Uterine smooth muscle cell (primary cell): Measurements from ENCODE around the gene PRAMEF2. TPM values are rescaled to one million over a fixed set of nuclear protein-coding genes. Genes with fewer than 3 reads are reported as not detected.

Source experiments
- total RNA-seq: library from RNA; depleted of rRNA; stranded (reverse); fragments of >200 nt; gene quantifications from 2 replicates; pipeline ENCODE4 v1.2.3, GENCODE V29; 2014

The PRAMEF2 gene
- total RNA-seq, result not detected in 2 replicates

DNA sequence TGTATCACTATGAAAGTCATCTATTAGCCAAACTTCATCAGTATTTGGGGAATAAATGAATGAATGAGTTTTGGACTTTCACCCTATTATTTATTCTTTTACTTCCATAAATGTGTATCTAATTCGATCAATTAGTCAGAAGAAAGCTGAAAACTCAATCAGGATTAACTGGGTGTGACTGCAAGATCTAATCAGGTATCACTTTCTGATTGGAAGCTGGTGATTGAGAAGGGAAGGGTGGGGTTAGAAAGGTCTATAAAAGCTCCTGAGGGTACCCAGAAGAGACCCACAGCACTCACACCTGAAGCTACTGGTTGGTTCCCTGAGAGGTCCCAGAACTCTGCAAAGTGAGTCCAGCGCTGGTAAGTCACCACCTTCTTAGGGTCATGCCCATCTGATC, at the start of gene PRAMEF2:
PRAMEF2 (plus strand) TSS at position 301 of the 400 bp plus-strand sequence. CDS start 1,924 bp downstream, outside the sequence.

DNA sequence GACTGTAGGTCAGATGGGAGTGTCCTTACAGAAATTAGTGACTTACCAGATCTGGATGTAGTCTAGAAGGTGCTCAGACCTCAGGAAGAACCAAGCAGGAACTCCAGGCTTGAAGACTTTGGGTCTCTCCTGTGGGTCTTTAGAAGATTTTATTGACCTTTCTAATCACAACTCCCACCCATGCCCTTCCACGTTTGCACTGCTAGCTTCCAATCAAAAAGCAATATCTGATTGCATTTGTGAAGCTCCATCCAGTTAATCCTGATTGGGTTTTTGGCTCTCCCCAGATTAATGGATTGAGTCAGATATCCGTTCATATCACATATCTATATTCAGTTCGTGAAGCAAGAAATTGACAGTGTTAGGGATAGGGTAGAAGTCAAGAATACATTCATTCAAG, 25.6 kb upstream of the PRAMEF2 start, which contains the start of gene PRAMEF11:
PRAMEF11 (minus strand) TSS at position 101 of the 400 bp plus-strand sequence. CDS start 2,621 bp downstream, outside the sequence.

GRCh38 chr1:12848620-12849019, 8.3 kb upstream of the PRAMEF2 start, which contains the start of gene HNRNPCL1:
Gene HNRNPCL1, minus strand, starts transcription at chr1:12848720. Its CDS starts 431 bp downstream, at chr1:12848289.

GRCh38 chr1:12886101-12886500, 29.2 kb downstream of the PRAMEF2 start, which contains the start of gene PRAMEF4:
Gene PRAMEF4, minus strand, starts transcription at chr1:12886201. Its CDS starts 2,807 bp downstream, at chr1:12883394.

DNA sequence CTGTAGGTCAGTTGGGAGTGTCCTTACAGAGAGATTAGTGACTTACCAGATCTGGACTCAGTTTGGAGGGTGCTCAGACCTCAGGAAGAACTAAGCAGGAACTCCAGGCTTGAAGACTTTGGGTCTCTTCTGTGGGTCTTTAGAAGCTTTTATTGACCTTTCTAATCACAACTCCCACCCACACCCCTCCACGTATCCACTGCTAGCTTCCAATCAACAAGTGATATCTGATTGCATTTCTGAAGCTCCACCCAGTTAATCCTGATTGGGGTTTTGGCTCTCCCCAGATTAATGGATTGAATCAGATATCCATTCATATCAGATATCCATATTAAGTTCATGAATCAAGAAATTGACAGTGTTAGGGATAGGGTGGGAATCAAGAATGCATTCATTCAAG, 41.3 kb downstream of the PRAMEF2 start, which contains the start of gene PRAMEF10:
PRAMEF10 (minus strand) TSS at position 101 of the 400 bp plus-strand sequence. CDS start 2,423 bp downstream, outside the sequence.

Other genes starting within 250 kb of the PRAMEF2 start
- gene DHRS3, start 238.9 kb upstream of the PRAMEF2 start, total RNA-seq, result 94.1 and 147 TPM in 2 replicates
- under 0.01 TPM in 1 of 2 replicates, not detected in the other for gene AADACL4, start 213.0 kb upstream of the PRAMEF2 start, total RNA-seq
- not detected in 2 replicates for gene AADACL3, start 141.0 kb upstream of the PRAMEF2 start, total RNA-seq
- 0.12 TPM in 1 of 2 replicates, not detected in the other for gene CFAP107, start 110.9 kb upstream of the PRAMEF2 start, total RNA-seq
- gene PRAMEF12, start 83.3 kb upstream of the PRAMEF2 start, total RNA-seq, result not detected in 2 replicates
- not detected in 2 replicates for gene PRAMEF1, start 65.7 kb upstream of the PRAMEF2 start, total RNA-seq
- gene PRAMEF11, start 25.7 kb upstream of the PRAMEF2 start, total RNA-seq, result not detected in 2 replicates
- not detected in 2 replicates for gene HNRNPCL1, start 8.4 kb upstream of the PRAMEF2 start, total RNA-seq
- not detected in 2 replicates for gene PRAMEF4, start 29.1 kb downstream of the PRAMEF2 start, total RNA-seq
- gene PRAMEF10, start 41.2 kb downstream of the PRAMEF2 start, total RNA-seq, result not detected in 2 replicates
- not detected in 2 replicates for gene PRAMEF7, start 59.5 kb downstream of the PRAMEF2 start, total RNA-seq
- not detected in 2 replicates for gene PRAMEF6, start 90.5 kb downstream of the PRAMEF2 start, total RNA-seq
- not detected in 2 replicates for gene PRAMEF27, start 199.5 kb downstream of the PRAMEF2 start, total RNA-seq
- not detected in 2 replicates for gene HNRNPCL3, start 203.7 kb downstream of the PRAMEF2 start, total RNA-seq
- gene PRAMEF25, start 213.7 kb downstream of the PRAMEF2 start, total RNA-seq, result not detected in 2 replicates